Keratinocyte (primary cell): Measurements from ENCODE around the gene TMEM52. TPM values are rescaled to one million over a fixed set of nuclear protein-coding genes. Genes with fewer than 3 reads are reported as not detected.

Experiments used
- DNase-seq: peaks from one replicate; pipeline ENCODE4 v3.0.0-alpha.2; 2011; ENCODE audit warnings: low read depth, missing footprints, low spot score
- FAIRE-seq: peaks from 2 replicates; lab custom pipeline; 2011; peaks lifted over from hg19 to GRCh38; lab: Jason Lieb, UNC
- H2AFZ ChIP-seq: 2 replicates; pipeline ENCODE4 v1.6.0; 2012; ENCODE audit warnings: low read length, control low read depth, inconsistent platforms; ENCODE audit not compliant: control insufficient read depth
- H3K27ac ChIP-seq: 2 replicates; pipeline ENCODE4 v1.5.1; 2011; ENCODE audit warnings: low read length; ENCODE audit not compliant: control insufficient read depth, insufficient read depth
- H3K27me3 ChIP-seq: 3 replicates; pipeline ENCODE4 v1.6.0; 2011; ENCODE audit warnings: low read length; ENCODE audit not compliant: control insufficient read depth, insufficient read depth; ENCODE audit errors: extremely low read depth
- H3K36me3 ChIP-seq, 2 experiments: 2 replicates in 1 of 2; 3 replicates in 1 of 2; pipeline ENCODE4 v1.5.1; 2011; ENCODE audit warnings: low read length in 2 of 2, mild to moderate bottlenecking in 1 of 2; ENCODE audit not compliant: control insufficient read depth in 2 of 2, insufficient read depth in 2 of 2; ENCODE audit errors: extremely low read depth in 1 of 2
- H3K4me1 ChIP-seq: 3 replicates; pipeline ENCODE4 v1.5.1; 2011; ENCODE audit warnings: low read length; ENCODE audit not compliant: control insufficient read depth, insufficient read depth; ENCODE audit errors: extremely low read depth
- H3K4me2 ChIP-seq: 3 replicates; pipeline ENCODE4 v1.6.0; 2011; ENCODE audit warnings: low read depth, low read length; ENCODE audit not compliant: control insufficient read depth, insufficient read depth; ENCODE audit errors: extremely low read depth
- H3K4me3 ChIP-seq, 3 experiments: fragments of 200-600 bp in 1 of 3; sonication (generic) in 1 of 3; 2 replicates in 2 of 3; 3 replicates in 1 of 3; pipeline ENCODE4 v1.5.1; 2011 to 2016; ENCODE audit warnings: low read length in 3 of 3, mild to moderate bottlenecking in 3 of 3, control low read depth in 2 of 3, inconsistent platforms in 1 of 3, low read depth in 1 of 3, mixed read lengths in 1 of 3, mixed run types in 1 of 3, moderate library complexity in 1 of 3; ENCODE audit not compliant: control insufficient read depth in 2 of 3, insufficient read depth in 2 of 3; ENCODE audit errors: extremely low read depth in 1 of 3
- H3K79me2 ChIP-seq: 2 replicates; pipeline ENCODE4 v1.6.0; 2012; ENCODE audit warnings: low read length; ENCODE audit not compliant: control insufficient read depth, insufficient read depth
- H3K9ac ChIP-seq: 3 replicates; pipeline ENCODE4 v1.6.0; 2011; ENCODE audit warnings: low read length; ENCODE audit not compliant: control insufficient read depth, insufficient read depth; ENCODE audit errors: extremely low read depth
- H3K9me1 ChIP-seq: 3 replicates; pipeline ENCODE4 v1.6.0; 2011; ENCODE audit warnings: low read length; ENCODE audit not compliant: control insufficient read depth, insufficient read depth; ENCODE audit errors: extremely low read depth
- H3K9me3 ChIP-seq: 2 replicates; pipeline ENCODE4 v1.5.1; 2012; ENCODE audit warnings: low read depth, low read length; ENCODE audit not compliant: control insufficient read depth
- H4K20me1 ChIP-seq: 3 replicates; pipeline ENCODE4 v1.6.0; 2011; ENCODE audit warnings: low read length; ENCODE audit not compliant: control insufficient read depth, insufficient read depth; ENCODE audit errors: extremely low read depth
- EZH2 ChIP-seq: IDR thresholded peaks from one replicate; pipeline ENCODE4 v1.6.1; 2012; ENCODE audit warnings: inconsistent platforms, mild to moderate bottlenecking, low read length, moderate library complexity
- dilution Hi-C: fragments of 300-500 bp; cut with MboI; formaldehyde crosslinking; loops from one replicate; pipeline ENCODE4 v1.7.0; 2020; ENCODE audit warnings: low sequenced_read_pairs; ENCODE audit not compliant: extremely low pct_ligation_motif_present
- polyA plus RNA-seq, 5 experiments: library from polyadenylated mRNA; depleted of rRNA in 3 of 5; stranded (reverse) in 3 of 5; stranded (forward) in 1 of 5; unstranded in 1 of 5; fragments of >200 nt; gene quantifications; 1 replicate in 1 of 5; 2 replicates in 3 of 5; 3 replicates in 1 of 5; pipeline versions ENCODE4 v1.2.1 to v1.2.3, GENCODE V29; 2011 to 2012; ENCODE audit warnings: missing spikeins in 2 of 5, low read depth in 1 of 5, low replicate concordance in 1 of 5
- TF ChIP-seq, protein P1 (sequence below), 3 experiments: IDR thresholded peaks in 1 of 3; conservative IDR thresholded peaks in 1 of 3; optimal IDR thresholded peaks in 1 of 3; 2 replicates in 2 of 3; 3 replicates in 1 of 3; pipeline versions ENCODE3 to v1.5.1; 2011; ENCODE audit warnings: low read length in 3 of 3, mild to moderate bottlenecking in 3 of 3, moderate library complexity in 2 of 3, control low read depth in 1 of 3, inconsistent platforms in 1 of 3; ENCODE audit not compliant: insufficient read depth in 2 of 3; ENCODE audit errors: extremely low read depth in 1 of 3

TMEM52 gene
- polyA plus RNA-seq, 1 donor (not counting 4 experiments of a cell fraction or from before 2014, with no cell fraction given), result 0.10 TPM

DNA sequence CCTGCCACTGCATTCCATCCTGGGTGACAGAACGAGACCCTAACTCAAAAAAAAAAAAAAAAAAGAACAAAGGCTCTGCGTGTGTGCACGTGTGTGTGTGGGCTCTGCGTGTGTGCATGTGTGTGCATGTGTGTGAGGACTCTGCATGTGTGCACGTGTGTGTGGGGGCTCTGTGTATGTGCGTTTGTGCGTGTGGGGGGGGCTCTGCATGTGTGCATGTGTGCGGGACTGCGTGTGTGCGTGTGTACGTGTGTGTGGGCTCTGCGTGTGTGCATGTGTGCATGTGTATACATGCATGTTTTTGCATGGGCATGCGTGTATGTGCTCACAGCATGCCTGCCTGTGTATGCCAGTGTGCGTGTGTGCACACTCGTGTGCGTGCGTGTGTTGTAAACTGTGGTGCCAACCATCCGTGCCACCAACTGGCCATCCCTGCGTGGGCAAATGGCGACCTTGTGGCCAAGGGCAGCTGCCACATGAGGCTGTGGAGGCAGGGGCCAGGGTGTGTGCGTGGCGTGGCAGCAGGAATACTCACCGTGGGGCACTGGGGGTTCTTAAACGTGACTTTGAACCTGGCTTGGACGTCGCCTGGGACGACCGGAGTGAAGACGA lies 26.8 kb upstream of the TMEM52 start:
- FAIRE-seq (no peak), DNase-seq (no peak)
- Histone ChIP-seq H2AFZ (no peak overlapping the region), H4K20me1 (no peaks in the 10 kb centered on the region), H3K9ac (no peak overlapping the region), H3K27ac (no peak overlapping the region), H3K9me1 (no peaks in the 10 kb centered on the region), H3K4me2 (no peak overlapping the region), H3K79me2 (no peaks in the 10 kb centered on the region), H3K27me3 (peaks cover 18% of the 10 kb centered on the region), H3K36me3 (no peaks in the 10 kb centered on the region), H3K4me1 (peaks cover 13% of the 10 kb centered on the region), H3K4me3 (no peak overlapping the region), H3K9me3 (no peaks in the 10 kb centered on the region)
- dilution Hi-C loops, result no loop called here
- no peak for TF ChIP-seq EZH2
- TF ChIP-seq, protein P1, sequence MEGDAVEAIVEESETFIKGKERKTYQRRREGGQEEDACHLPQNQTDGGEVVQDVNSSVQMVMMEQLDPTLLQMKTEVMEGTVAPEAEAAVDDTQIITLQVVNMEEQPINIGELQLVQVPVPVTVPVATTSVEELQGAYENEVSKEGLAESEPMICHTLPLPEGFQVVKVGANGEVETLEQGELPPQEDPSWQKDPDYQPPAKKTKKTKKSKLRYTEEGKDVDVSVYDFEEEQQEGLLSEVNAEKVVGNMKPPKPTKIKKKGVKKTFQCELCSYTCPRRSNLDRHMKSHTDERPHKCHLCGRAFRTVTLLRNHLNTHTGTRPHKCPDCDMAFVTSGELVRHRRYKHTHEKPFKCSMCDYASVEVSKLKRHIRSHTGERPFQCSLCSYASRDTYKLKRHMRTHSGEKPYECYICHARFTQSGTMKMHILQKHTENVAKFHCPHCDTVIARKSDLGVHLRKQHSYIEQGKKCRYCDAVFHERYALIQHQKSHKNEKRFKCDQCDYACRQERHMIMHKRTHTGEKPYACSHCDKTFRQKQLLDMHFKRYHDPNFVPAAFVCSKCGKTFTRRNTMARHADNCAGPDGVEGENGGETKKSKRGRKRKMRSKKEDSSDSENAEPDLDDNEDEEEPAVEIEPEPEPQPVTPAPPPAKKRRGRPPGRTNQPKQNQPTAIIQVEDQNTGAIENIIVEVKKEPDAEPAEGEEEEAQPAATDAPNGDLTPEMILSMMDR (optimal IDR thresholded peaks at IDR 0.05 in 1 of 3, IDR thresholded peaks at IDR 0.05 in 1 of 3, conservative IDR thresholded peaks at IDR 0.05 in 1 of 3; ENCODE audit: extremely low read depth in 1 of 3, insufficient read depth in 2 of 3, low read length in 3 of 3), result no peak

GRCh38 chr1:1943834-1944570 lies 24.9 kb upstream of the TMEM52 start:
- H3K36me3 ChIP-seq, result no peaks in the 10 kb centered on the region
- no peaks in the 10 kb centered on the region for H4K20me1 ChIP-seq
- dilution Hi-C loops, result no loop called here
- H3K4me1 ChIP-seq, result peaks cover 13% of the 10 kb centered on the region
- H3K4me2 ChIP-seq, result no peak overlapping the region
- no peaks in the 10 kb centered on the region for H3K9me1 ChIP-seq
- peaks cover 18% of the 10 kb centered on the region for H3K27me3 ChIP-seq
- H3K79me2 ChIP-seq, result no peaks in the 10 kb centered on the region
- H3K4me3 ChIP-seq, result no peak overlapping the region
- H3K9me3 ChIP-seq, result no peaks in the 10 kb centered on the region
- H2AFZ ChIP-seq, result no peak overlapping the region
- no peak overlapping the region for H3K9ac ChIP-seq
- FAIRE-seq (peak; percentile 29), DNase-seq (no peak)
- TF ChIP-seq, protein P1 (optimal IDR thresholded peaks at IDR 0.05 in 1 of 3, IDR thresholded peaks at IDR 0.05 in 1 of 3, conservative IDR thresholded peaks at IDR 0.05 in 1 of 3; ENCODE audit: extremely low read depth in 1 of 3, insufficient read depth in 2 of 3, low read length in 3 of 3), result peak; percentile 72 to 88 (median 72)
- TF ChIP-seq EZH2, result no peak
- no peak overlapping the region for H3K27ac ChIP-seq
